HG02938 (cell line): ENCODE data around the gene TRAK1.

Experiments
- ATAC-seq: cut with Tn5 transposase; IDR thresholded peaks from one replicate; pipeline ENCODE4 v1.9.1; 2021; ENCODE audit warnings: mild to moderate bottlenecking, moderate library complexity; ENCODE audit not compliant: unreplicated experiment

The TRAK1 gene

DNA sequence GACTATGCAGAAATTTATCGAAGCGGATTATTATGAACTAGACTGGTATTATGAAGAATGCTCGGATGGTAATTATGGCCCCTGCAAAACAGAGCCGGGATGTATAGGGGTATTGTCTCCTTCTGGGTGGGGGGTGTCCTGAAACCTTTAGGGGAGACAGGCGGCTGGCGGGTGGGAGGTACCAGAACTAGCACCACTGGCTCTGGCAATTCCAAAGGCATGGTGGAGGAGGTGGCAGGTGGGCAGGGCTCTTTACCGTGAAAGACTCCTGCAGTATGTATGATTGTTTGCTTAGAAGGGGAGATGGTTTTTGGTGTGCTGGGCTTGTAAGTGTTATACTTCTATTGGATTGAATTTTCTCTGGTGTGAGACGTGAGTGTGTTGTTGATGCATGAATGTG is 58.4 kb downstream of the TRAK1 start:
- ATAC-seq, result no peak

DNA sequence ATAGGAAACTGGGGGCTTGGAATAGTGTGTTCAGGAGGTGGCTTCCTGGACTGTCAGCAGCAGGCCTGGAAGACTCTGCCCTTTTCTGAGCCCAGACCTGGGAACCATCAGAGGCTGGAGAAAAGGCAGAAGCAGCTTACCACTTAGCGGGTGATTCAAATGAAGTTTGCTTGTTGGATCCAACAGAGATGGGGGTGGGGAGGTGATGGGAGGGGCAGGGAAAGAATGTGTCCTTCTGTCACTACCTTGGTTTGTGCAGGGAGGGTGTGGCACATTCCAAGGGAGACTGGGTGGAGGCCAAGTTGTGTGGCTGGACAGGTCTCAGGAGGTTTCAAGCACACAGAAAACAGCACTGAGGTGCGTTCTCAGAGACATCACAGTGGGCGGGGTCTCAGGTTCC is 58.8 kb downstream of the TRAK1 start:
- no peak for ATAC-seq

DNA sequence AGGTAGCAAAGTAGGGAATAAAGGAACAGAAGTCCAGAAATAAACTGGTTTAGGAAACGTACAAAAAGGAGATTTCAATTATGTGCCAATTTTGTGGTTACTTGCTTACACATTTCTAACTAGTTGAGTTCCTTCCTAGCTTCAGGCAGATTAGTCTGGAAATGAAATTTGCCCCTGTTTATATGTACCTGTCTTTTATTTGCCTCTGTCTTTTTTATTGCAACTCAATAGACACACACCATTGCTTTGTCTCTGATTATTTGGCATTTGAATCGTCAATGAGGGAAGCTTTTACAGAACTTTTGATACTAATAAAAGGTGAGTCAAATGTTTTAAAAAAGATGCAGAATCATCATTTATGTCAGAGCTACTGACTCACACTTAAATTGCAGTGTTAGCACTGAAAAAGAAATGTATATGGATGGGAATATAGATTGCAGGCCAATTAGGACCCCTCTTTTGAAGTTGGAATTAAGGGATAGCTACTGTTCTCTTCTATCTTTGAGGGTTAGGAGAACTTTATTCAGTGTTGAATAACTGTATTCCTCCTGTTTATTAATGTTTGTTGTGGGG is 60.5 kb downstream of the TRAK1 start:
- ATAC-seq, result no peak

DNA sequence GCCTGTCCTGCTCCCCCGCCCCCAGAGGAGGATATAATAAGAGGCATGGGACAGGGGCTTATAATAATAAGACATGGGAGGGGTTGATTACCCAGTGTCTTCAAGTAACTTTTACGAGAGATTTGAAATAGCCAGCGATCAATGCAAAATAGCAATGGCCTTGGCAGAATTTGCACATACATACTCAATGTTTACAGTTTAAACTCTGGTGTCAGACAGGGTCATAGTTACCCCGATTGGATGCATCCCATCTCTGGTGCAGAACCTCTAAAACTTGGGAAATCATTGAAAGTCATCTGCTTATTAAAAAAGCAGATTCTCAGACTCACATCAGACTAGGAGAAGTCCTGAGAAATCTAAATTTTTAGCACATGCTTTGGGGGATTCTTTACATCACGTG is 61.0 kb downstream of the TRAK1 start:
- no peak for ATAC-seq

DNA sequence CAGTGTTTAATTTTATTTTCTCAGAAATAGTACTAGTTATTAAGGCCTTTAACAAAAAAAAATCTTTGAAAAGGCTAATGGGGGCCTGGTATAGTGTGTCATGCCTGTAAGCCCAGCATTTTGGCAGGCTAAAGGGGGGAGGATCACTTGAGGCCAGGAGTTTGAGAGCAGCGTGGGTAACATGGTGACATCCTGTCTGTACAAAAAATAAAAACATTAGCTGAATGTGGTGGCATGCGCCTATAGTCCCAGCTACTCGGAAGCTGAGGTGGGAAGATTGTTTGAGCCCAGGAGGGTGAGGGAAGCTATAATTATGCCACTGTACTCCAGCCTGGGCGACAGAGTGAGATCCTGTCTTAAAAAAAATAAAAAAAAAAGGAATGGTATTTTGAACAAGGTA is 61.9 kb downstream of the TRAK1 start:
- no peak for ATAC-seq

DNA sequence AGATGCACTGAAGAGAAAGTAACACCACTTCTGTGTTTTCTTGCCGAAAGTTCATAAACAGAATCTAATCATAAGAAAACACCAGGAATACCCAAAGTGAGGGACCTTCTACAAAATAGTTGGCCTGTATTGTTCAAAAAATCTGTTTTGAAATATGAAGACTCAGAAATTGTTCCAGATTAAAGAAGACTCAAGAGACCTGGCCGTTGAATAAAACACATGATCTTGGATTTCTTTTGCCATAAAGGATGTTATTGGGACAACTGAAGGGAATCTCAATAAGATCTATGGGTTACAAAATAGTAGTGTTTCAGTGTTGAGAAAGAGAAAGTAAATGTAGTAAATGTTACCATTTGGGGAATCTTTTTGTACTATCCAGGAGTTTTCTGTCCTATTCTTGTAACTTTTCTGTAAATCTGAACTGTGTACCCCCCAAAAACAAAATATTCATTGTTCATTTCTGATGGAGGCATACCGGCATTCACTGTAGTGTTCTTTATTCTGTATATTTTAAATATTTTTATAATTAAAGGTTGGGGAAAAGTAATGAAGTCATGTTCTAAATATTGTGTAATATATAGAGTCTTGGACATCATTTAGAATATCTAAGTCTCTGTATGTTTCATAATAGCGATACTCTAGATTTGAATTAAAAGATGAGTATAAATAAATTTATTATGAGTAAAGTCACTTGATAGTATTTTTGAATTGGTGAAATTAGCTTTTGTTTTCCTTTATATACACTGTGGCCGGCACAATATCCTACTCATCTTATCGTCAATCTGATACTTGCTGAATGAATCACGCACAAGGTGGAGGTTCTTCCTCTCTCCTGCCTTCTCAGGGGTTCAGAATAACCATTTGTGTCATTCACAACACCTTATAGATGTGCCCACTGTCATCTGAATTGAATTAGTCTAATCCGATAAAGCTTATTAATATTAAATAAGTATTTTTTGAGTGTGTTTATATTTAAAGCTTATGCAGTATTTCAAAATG is 66.7 kb downstream of the TRAK1 start:
- ATAC-seq, result no peak

DNA sequence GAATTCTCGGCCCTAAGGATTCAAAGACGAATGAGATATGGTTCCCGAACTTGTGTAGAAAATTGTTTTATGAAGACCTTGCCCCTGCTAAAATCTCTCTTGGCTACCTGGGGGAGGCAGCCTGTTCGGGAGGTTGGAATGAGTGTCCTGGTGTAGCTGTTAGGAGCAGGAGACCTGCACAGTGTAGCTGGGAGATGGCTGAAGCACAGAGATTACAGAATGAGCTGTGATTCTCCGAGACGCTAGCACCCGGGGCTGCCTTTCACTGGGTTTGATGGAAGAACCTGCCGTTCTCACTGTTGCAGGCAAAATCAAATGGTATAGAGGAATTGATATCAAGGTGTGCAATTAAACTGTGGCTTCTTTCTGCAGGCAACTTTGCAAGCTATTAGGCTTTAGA is 68.0 kb downstream of the TRAK1 start:
- no peak for ATAC-seq

DNA sequence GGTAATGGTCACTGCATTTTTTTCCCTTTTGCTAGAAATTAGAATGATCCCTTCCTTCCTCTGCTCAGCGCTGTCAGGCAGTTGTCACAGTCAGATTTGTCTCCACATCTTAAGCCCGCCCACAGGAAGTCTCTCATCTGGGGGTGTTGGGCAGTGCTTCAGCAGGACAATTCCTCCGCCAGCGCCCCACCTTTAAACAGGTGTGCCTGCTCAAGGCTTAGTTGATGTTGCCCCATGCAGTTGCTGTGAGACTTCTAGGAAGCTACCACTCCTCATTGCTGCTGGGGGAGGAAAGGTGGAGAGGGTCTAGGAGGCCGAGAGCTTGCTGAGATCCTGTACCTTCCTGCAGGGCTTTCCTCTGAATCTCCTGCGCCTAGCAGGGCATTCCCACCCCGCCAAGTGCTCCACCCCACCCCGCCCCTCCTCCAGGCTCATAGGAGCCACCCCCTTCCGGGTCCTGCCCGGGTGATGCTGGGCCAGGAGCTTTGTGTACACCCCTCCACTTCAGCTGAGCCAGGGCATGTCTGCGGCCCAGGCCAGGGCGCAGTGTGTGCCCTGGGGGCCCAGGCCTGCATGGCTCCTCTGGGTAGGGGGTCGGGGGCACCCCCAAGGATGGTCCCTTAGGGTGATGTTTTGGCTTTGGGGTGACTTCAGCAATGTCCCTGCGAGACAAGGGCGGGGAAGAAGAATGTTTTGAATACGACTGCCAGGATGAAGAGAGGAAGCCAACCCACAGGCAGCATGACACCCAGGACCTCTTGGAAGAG is 68.7 kb downstream of the TRAK1 start:
- peak; percentile 65 for ATAC-seq

DNA sequence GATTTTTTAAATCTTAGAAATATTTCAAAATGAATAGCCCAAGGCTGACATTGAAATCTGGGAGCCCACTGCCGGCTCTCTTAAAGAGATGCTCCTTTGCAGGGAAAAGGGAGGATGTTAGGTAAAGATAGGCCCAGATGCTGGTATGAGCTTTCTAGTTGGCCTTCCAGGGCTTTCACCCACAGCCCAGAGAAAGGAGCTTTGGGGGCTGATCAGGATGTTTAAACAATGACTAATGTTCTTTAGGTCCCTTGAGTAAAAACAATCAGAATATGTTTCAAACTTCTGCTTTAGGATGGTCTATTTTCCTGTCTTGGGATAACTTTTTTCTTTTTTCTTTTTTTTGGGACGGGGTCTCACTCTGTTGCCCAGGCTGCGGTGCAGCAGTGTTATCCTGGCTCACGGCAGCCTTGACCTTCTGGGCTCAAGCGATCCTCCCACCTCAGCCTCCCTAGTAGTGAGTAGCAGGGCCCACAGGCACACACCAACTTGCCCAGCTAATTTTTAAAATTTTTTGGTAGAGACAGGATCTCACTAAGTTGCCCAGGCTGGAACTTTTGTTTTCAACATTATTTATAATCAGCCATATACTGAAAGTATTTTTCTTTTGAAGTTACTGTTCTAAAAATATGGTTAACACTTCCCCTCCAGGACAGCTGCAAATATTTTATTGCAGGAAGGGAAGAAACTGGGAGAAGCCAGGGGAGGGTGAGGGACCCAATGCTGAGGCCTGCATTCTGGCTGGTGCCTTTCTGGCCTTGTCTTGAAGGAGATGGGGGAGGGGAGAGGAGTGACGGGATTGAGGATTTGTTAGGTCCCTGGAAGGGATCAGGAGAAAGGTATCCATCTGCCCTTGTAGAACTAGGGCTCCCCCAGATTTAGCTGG is 70.1 kb downstream of the TRAK1 start:
- no peak for ATAC-seq

DNA sequence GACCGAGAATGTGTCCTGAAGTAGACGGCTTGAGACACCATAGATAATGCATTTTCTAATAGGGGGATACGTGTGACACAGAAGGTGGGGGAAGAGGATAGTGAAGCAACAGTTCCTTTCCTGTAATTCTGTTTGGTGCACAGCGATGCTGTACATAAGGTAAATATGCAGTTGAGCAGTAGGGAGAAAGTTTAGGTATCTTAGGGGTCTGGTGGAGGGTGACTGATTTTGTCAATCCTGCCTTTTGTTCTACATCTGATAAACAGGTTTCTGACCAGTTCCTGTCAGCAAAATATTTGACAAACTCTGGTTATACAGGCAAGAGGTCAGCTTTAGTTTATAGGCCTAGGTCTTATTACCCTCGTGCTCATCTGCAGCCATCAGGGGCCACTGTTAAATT is 71.3 kb downstream of the TRAK1 start:
- ATAC-seq, result no peak

DNA sequence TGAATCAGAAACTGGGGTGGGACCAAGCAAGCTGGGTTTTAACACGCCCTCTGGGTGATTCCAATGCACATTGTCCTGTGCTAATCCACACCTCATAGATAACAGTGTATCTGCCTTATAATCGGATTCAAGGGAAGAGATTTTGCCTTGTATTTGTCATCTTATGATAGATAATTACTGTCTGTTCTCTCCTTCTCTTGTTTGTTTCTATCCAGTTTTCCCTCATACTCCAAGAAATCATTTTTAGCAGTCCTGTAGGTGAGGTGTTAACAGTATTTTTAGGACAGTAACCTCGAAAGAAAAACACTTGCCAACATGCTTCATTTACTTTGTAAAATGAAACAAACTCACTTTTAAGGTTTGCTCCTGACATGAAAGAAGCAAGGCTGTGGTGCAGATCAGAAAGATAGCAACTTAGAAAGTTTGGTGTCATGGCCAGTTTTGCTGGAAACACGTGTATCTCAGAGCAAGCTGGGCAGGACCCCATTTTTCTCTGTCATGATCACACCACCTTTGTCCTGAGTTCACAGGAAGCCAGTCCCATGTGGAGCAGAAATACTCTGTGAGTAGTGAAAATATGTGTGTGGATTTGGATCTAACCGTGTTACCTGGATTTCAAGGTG is 72.6 kb downstream of the TRAK1 start:
- no peak for ATAC-seq

DNA sequence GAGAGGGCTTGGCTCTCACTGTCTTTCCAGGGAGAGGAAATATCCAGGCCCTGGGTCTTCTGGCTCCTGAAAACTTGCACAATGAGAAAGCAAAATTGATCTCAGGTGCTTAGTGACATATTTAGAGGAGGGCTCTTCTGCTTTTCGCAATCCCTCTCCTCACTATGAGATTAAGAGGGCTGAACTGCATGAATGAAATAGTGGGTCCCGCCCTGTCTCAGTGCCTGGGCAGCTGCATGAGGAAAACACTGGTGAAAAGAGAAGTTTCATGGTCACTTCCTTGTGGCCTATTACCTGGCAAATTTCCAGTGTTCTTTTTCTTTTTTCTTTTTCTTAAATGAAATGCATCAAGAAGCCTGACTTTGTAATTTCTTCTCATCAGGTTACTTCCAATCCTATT is 73.5 kb downstream of the TRAK1 start:
- no peak for ATAC-seq

DNA sequence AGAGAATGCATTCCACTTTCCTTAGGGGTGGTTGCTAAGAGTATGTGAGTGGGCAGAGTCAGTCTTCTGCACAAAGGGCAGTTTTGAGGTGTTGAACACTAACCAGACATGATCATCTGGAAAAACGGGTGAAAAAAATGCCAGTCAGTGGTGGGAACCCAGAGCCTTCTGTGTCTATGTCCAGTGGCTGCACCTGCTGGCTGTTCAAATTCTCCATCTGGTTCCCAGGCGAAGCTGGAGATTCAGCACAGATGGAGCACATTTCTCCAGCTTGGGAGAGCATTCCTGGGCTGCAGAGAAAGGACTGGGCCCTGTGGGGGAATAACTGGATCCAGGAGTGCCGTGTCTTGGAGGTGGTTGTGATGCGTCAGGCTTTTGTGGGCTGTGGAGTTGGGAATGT is 74.1 kb downstream of the TRAK1 start:
- ATAC-seq, result no peak

DNA sequence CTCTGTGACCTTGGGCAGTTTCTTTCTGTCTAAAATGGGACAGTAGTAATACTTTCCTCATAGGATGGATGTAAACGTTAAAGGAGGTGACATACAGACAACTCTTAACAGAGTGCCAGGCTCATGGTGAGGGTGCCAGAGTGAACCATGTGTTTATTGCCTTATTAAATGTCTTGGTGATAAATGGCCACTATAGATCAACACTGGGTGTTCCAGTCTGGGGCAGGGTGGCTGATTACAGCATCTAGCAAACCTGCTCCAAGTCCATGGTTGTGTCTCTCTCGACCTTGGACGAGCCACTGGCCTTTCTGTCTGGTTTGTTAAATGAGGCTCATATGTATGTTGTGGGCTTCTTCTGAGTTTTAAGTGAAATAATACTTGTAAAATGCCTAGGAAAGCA is 75.1 kb downstream of the TRAK1 start:
- no peak for ATAC-seq

DNA sequence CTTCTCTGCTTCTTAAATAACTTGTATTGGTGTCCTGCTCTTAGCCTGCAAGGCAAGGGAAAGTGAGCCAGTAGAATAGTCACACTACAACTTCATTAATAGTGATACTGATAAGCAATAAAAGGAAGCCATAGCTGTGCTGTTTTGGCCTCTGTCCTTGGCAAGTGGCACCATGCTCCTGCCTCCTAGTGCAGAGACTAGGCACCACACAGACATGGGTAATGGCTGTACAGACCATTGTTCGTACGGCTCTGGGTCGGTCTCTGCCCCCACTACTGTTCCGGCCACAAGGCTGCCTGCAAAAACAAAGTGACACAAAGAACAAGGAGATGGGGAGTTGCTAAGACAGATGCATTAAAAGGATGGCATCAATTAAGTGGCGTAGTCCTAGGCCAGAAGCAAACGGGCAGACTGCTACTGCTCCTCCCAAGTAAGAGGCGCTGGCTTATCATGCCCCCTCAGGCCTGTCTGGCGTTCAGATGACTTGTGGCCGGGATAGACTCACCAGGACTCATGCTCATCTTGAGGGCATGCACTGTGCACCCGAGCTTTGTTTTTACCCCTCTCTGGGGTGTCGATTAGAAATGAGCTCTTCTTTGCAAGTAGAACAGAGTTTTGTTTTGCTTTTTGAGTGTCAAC is 75.6 kb downstream of the TRAK1 start:
- ATAC-seq, result no peak

DNA sequence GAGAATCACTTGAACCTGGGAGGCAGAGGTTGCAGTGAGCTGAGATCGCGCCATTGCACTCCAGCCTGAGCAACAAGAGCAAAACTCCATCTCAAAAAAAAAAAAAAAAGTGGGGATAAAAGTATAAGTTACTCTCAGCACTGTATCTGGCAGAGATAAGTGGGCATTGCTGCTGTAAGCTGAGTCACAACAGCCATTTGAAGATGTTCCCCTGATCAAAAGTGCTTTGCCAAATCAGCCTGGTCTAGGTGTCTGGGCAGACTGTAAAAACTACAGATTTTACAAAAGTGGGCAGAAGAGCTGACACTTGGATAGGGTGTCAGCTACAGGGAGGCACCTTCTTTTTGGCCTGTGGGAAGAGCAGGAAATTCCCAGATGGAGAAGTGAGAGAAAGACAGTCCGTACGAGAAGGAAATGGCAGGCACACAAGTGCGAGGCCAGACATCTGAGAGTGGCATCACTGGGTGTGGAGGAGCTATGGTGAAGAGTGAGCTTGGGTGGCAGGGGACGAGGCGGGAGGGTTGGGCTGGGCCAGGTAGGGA is 78.5 kb downstream of the TRAK1 start:
- ATAC-seq, result no peak

DNA sequence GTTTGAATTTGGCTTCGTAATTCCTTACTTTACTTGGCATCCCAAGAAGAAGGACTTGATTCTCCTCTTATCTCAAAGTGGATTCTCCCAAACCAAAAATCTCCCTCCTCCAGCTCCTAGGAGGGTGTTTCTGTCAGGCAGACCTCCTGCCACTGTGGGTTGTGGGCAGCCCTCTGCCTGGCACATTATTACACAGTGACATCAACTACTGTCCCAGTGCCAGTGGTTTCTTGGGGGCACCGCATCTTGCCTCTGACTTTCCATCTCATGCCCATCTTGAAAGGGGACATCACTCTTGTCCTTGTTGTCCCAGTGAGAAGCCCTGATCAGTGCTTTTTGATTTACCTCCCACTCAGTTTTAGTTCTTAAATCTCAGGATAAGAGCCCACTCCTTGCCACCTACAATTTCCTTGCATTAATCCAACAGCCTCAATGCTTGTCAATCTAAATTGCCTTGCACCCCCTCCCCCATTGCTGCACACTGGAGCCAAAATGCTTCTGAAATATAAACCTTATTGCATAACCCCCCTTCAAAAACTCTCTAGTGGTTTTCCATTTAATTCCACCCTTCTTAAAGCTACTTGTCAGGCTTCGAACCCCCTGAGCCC is 81.0 kb downstream of the TRAK1 start:
- no peak for ATAC-seq

DNA sequence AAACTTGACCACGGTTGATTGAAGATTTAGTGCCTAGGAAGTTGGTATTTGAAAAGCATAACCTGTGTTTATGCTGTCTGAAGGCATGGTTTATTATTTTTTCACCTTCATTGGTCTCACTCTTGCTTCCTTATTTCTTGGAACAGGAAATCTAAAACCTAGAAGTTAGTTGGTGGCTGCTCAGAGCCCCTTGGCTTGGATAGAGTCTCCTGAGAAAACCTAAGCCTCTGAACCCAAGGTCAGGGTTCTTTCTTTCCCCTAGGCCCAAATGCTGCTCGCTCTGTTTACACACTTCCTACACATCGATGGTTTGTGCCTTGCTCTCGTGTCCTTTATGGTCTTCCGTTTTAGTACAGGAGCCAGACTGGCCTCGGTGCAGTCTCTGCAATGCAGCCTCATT is 82.2 kb downstream of the TRAK1 start:
- ATAC-seq, result no peak
